IPS DF 6.9 (cell line): Measurements from ENCODE around the gene PARP16.

ENCODE experiments used
- DNase-seq: peaks from one replicate; pipeline ENCODE4 v3.0.0-alpha.2; 2013; ENCODE audit warnings: low read depth, low spot score
- H3K27ac ChIP-seq: one replicate; pipeline ENCODE4 v1.5.1; 2013; ENCODE audit warnings: low read length, control low read depth
- H3K27me3 ChIP-seq: 2 replicates; pipeline ENCODE4 v1.6.1; 2013; ENCODE audit warnings: mild to moderate bottlenecking, low read length; ENCODE audit not compliant: control insufficient read depth, insufficient read depth
- H3K36me3 ChIP-seq: 2 replicates; pipeline ENCODE4 v1.6.1; 2013; ENCODE audit warnings: low read length; ENCODE audit not compliant: control insufficient read depth, insufficient read depth
- H3K4me1 ChIP-seq: 2 replicates; pipeline ENCODE4 v1.6.1; 2013; ENCODE audit warnings: low read length; ENCODE audit not compliant: control insufficient read depth, insufficient read depth
- H3K4me3 ChIP-seq: 2 replicates; pipeline ENCODE4 v1.5.1; 2013; ENCODE audit warnings: mild to moderate bottlenecking, low read length
- H3K9me3 ChIP-seq: 2 replicates; pipeline ENCODE4 v1.6.1; 2013; ENCODE audit warnings: low read length, inconsistent platforms; ENCODE audit not compliant: control insufficient read depth, insufficient read depth
- WGBS: extraction: QIAGEN DNeasy Blood & Tissue Kit; methylation state at CpG from one replicate; pipeline ENCODE4 v1.1.7; 2013; ENCODE audit warnings: mixed read lengths, missing lambda C conversion rate; ENCODE audit not compliant: insufficient read length, insufficient coverage; 5-methylcytosine and 5-hydroxymethylcytosine counted together

PARP16 gene, protein sequence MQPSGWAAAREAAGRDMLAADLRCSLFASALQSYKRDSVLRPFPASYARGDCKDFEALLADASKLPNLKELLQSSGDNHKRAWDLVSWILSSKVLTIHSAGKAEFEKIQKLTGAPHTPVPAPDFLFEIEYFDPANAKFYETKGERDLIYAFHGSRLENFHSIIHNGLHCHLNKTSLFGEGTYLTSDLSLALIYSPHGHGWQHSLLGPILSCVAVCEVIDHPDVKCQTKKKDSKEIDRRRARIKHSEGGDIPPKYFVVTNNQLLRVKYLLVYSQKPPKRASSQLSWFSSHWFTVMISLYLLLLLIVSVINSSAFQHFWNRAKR

GRCh38 chr15:65286704-65287519 is at the start of gene PARP16:
PARP16 (minus strand) TSS chr15:65286883; CDS start chr15:65286426, 457 bp downstream.
- peak; percentile 77 for DNase-seq
- no peaks in the 10 kb centered on the region for H3K4me1 ChIP-seq
- H3K4me3 ChIP-seq: peak within 1 kb of the TSS; percentile 58
- no peaks in the 10 kb centered on the region for H3K36me3 ChIP-seq
- H3K27ac ChIP-seq: no peak within 1 kb of the TSS
- H3K27me3 ChIP-seq: no peaks in the 10 kb centered on the region
- H3K9me3 ChIP-seq: no peaks in the 10 kb centered on the region
- WGBS: no CpG with 5 or more reads among the region's 62 CpGs

DNA sequence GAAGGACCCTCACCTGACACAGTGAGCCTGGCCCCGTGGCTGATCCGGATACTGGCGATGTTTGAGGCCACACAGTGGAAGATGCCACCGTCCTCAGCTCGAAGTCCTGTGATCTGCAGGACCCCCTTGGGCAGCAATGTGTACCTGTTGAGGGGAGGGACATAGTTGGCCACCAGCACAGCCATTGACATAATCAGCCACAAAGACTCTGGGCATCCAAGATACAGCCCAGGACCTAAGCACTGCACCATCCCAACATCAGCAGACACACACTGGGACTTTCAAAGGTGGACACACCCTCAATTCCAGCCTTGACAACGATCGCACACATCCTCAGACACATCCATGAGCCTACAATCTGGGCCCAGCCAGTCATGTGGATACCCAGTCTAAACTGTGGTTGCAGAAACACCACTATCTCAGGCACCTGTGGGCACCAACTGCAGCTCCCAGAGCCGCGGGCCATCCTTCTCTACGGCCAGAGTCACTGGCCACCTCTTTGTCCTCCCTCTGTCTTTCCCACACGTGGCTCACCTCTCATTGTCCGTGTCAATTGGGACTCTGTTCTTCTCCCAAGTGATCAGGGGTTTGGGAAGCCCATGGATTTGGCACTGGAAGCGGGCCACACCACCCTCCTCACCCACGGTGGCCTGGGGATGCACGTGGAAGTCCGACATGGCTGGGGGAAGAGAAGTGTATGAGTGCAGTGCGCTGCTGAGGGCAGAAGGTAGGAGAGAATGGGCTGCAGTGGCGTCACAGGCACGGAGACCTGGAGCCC is 48.8 kb upstream of the PARP16 start:
- Histone ChIP-seq H3K27me3 (no peaks in the 10 kb centered on the region), H3K27ac (no peak overlapping the region), H3K4me1 (peaks cover 30% of the 10 kb centered on the region), H3K36me3 (peaks cover 15% of the 10 kb centered on the region; the same call in 1 of the 2 replicates), H3K4me3 (no peak overlapping the region), H3K9me3 (no peaks in the 10 kb centered on the region)
- DNase-seq: no peak
- no CpG with 5 or more reads among the region's 19 CpGs for WGBS

DNA sequence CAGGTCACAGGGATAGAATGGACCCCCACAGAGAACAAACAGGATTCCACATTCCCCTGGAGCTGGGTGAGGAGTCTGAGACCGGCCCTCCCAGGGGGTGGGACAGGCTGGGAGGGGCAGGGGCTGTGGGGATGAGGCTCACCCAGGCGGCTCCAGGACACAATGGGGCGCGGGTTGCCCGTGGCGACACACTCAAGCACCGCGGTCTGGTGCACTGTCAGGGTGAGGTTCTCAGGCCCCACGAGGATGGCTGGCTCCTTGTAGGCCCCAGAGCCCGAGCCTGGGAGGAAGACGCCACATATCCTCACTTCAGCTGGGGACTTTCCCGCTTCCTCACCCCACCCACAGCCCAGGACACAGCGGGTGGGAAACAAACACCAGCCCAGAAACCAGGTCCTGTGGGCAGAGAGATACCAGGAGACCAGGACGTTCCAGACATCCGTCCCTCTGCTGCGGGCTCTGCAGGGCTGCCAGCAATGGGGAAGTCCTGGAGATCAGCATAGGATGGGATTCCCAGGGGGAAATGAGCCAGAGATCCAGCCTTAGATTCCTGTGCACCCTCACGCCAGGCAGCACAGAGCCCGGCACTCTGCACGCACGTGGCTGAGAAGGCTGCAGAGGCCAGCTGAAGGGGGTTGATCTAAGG is 48.0 kb upstream of the PARP16 start:
- no peak overlapping the region for H3K4me3 ChIP-seq

DNA sequence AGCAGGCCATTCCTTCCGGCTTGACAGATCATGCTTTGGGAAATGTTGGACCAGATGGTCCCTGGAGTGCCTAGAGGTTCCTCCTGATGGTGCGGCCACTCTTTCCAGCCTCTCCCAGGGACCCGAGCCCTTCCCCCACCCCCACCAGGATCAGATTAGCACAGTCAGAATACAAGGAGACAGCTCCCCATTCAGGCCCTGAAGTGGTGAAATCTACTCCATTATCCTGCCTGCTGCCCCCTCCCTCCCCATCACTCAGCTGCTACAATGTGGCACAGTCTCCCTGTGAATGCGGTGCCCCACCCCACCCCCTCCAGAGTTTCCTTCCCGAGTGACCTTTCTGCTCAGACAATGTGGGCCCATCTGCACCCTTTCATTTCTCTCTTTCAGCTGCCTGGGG is 47.2 kb upstream of the PARP16 start:
- no CpG with 5 or more reads among the region's 5 CpGs for WGBS
- H3K9me3 ChIP-seq: no peaks in the 10 kb centered on the region
- no peak for DNase-seq
- H3K4me3 ChIP-seq: no peak overlapping the region
- H3K27me3 ChIP-seq: no peaks in the 10 kb centered on the region
- peaks cover 29% of the 10 kb centered on the region for H3K4me1 ChIP-seq
- no peak overlapping the region for H3K27ac ChIP-seq
- H3K36me3 ChIP-seq: peaks cover 26% of the 10 kb centered on the region

More for the DNA sequence above, 48.0 kb upstream of the PARP16 start:
- DNase-seq: no peak
- Histone ChIP-seq H3K36me3 (peaks cover 18% of the 10 kb centered on the region; the same call in 1 of the 2 replicates), H3K9me3 (no peaks in the 10 kb centered on the region), H3K27me3 (no peaks in the 10 kb centered on the region), H3K27ac (no peak overlapping the region), H3K4me1 (peaks cover 29% of the 10 kb centered on the region)
- no CpG with 5 or more reads among the region's 20 CpGs for WGBS

GRCh38 chr15:65333148-65333820 is 46.6 kb upstream of the PARP16 start:
- peaks cover 27% of the 10 kb centered on the region for H3K4me1 ChIP-seq
- H3K4me3 ChIP-seq: no peak overlapping the region
- no peak for DNase-seq
- no peak overlapping the region for H3K27ac ChIP-seq
- H3K9me3 ChIP-seq: no peaks in the 10 kb centered on the region
- WGBS: no CpG with 5 or more reads among the region's 16 CpGs
- peaks cover 27% of the 10 kb centered on the region for H3K36me3 ChIP-seq
- no peaks in the 10 kb centered on the region for H3K27me3 ChIP-seq

DNA sequence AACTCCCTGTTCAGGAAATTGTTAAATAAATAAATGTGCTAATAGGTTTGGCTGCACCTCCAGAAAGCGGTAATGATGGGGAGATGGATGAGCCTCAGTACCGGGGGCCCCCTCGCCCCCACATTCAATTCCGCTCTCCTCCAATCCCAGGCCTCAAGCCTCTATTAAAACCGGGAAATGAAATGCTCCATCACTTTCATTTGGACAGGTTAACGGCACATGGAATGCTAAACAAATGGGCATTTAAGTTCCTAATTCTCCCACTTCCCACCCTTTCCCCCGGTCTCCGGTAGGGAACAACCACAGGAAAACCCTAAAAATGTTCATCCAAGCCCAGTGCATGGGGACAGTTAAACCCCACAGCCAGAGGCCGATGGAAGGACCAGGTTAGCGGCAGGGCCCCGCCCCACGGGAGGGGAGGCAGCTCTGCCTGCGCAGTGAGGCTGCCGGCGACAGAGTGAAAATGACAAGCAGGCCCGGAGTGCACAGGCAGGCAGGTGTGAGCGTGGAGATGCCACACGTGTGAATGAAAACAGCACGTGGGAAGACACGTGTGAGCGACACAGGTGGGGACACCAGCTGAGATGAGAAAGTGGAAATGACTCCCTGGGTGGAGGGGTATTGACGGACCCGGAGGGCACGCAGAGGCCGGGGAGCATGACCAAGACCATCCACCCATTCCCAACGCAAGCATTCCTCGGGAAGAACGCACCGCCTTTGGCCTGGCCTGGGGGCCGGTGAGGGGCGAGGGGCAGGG is 45.9 kb upstream of the PARP16 start:
- H3K9me3 ChIP-seq: no peaks in the 10 kb centered on the region
- DNase-seq: no peak
- no peak overlapping the region for H3K27ac ChIP-seq
- H3K36me3 ChIP-seq: peaks cover 27% of the 10 kb centered on the region
- peaks cover 25% of the 10 kb centered on the region for H3K4me1 ChIP-seq
- H3K4me3 ChIP-seq: no peak overlapping the region
- no peaks in the 10 kb centered on the region for H3K27me3 ChIP-seq
- no CpG with 5 or more reads among the region's 31 CpGs for WGBS

- WGBS: no CpG with 5 or more reads among the region's 7 CpGs
- H3K9me3 ChIP-seq: no peaks in the 10 kb centered on the region
- DNase-seq: no peak
- H3K27ac ChIP-seq: no peak overlapping the region
- H3K4me3 ChIP-seq: no peak overlapping the region
- peaks cover 27% of the 10 kb centered on the region for H3K36me3 ChIP-seq
- no peaks in the 10 kb centered on the region for H3K27me3 ChIP-seq
- peaks cover 20% of the 10 kb centered on the region for H3K4me1 ChIP-seq
These were observed 45.1 kb upstream of the PARP16 start for GRCh38 chr15:65331811-65332210.

- Histone ChIP-seq H3K4me3 (no peak overlapping the region), H3K27me3 (no peaks in the 10 kb centered on the region), H3K9me3 (no peaks in the 10 kb centered on the region), H3K4me1 (peaks cover 18% of the 10 kb centered on the region), H3K27ac (no peak overlapping the region), H3K36me3 (peaks cover 27% of the 10 kb centered on the region)
- no CpG with 5 or more reads among the region's 22 CpGs for WGBS
- DNase-seq: no peak
These were observed 44.4 kb upstream of the PARP16 start for GRCh38 chr15:65330934-65331645.
